ENCODE data around the gene BASP1. TPM values are rescaled to one million over a fixed set of nuclear protein-coding genes. Genes with fewer than 3 reads are reported as not detected.
"Not testable (repeated sequence)": the region's sequence is repeated elsewhere in the genome, so short reads cannot be mapped to it uniquely, and the experiment has no call there.

BASP1 gene
- total RNA-seq, 4 donors from 2014 or later = 19.8 to 53.9 (median 32.5) TPM

DNA sequence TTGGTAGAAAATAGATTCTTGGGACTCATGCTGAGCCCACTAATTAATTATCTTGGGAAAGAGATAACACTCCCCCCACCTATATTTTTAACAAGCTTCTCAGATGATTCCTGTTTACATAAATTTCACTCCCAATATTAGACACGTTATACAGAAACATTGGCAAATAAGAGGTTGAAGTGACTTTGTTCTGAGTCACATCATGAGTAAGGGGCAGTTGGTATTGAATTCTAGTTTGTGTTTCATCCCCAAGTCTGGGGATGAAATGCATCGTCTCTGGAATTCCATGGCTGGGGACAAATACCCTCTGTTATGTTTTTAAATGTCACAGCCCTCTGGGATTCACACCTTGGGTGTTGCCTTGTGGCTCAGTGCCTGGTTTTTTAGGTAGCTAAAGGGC is 41.0 kb downstream of the BASP1 start:
- no peak for DNase-seq (ENCODE audit: low spot score)
- no peak for ATAC-seq (ENCODE audit: low FRiP score)
- TF ChIP-seq, protein P1, sequence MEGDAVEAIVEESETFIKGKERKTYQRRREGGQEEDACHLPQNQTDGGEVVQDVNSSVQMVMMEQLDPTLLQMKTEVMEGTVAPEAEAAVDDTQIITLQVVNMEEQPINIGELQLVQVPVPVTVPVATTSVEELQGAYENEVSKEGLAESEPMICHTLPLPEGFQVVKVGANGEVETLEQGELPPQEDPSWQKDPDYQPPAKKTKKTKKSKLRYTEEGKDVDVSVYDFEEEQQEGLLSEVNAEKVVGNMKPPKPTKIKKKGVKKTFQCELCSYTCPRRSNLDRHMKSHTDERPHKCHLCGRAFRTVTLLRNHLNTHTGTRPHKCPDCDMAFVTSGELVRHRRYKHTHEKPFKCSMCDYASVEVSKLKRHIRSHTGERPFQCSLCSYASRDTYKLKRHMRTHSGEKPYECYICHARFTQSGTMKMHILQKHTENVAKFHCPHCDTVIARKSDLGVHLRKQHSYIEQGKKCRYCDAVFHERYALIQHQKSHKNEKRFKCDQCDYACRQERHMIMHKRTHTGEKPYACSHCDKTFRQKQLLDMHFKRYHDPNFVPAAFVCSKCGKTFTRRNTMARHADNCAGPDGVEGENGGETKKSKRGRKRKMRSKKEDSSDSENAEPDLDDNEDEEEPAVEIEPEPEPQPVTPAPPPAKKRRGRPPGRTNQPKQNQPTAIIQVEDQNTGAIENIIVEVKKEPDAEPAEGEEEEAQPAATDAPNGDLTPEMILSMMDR (IDR thresholded peaks at IDR 0.05) = no peak

DNA sequence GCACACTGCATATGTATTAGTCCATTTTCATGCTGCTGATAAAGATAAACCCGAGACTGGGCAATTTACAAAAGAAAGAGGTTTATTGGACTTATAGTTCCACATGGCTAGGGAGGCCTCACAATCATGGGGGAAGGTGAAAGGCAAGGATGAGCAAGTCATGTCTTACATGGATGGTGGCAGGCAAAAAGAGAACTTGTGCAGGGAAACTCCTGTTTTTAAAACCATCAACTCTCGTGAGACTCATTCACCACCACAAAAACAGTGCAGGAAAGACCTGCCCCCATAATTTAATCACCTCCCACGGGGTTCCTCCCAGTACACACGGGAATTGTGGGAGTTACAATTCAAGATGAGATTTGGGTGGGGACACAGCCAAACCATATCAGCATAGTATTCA is 41.6 kb downstream of the BASP1 start:
- not testable (repeated sequence) for DNase-seq (ENCODE audit: low spot score); ATAC-seq (ENCODE audit: low FRiP score)

DNA sequence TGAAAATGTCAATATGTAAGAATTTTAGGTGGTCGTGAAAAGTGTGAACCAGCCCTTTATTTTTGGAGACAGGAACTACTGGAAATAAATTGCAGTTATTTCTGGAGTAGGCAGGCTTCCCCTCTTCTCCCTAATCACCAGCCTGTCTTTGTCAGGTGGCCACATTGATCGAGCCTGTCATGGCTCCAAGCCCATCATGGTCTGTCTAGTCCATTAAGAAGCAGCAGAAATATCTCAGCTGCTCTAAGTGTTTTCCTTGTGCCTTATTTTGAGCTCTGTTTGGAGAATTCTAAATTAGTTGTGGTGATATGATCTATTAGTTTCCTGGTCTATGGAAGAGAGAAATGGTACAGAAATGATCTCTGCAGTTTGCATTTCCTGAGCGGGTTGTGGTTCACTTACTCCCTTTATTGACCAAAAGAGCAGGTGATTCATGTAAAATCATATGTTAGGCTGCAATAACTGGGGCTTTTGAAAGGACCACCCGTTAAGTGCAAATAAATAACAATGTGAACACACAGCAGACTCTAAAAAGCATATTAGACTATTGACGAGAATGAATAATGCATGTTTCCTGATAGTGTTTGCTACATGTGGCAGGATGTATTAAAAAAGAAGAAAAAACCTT is 42.3 kb downstream of the BASP1 start:
- TF ChIP-seq, protein P1 (IDR thresholded peaks at IDR 0.05) = no peak

DNA sequence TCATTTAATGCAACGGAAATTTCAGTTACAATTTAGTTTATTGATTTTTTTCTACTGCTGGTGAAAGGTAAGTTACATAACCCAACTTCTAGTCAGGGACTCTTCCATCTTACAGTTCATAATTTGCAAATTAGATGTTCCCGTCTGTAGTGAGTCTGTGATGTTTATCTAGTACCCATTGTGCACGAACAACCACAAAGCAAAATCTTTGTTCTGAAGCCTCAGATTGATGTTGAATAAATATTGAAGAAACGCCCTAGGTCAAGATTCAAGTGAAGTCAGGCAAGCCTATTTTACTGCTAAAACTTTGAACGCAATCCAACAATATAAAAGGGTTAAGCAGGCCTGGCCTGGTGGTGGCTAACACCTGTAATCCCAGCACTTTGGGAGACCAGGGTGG is 43.1 kb downstream of the BASP1 start:
- ATAC-seq (ENCODE audit: low FRiP score) (no peak), DNase-seq (ENCODE audit: low spot score) (no peak)
- TF ChIP-seq, protein P1 (IDR thresholded peaks at IDR 0.05) = no peak

More for the DNA sequence above, 42.3 kb downstream of the BASP1 start:
- ATAC-seq (ENCODE audit: low FRiP score) (no peak), DNase-seq (ENCODE audit: low spot score) (no peak)

DNA sequence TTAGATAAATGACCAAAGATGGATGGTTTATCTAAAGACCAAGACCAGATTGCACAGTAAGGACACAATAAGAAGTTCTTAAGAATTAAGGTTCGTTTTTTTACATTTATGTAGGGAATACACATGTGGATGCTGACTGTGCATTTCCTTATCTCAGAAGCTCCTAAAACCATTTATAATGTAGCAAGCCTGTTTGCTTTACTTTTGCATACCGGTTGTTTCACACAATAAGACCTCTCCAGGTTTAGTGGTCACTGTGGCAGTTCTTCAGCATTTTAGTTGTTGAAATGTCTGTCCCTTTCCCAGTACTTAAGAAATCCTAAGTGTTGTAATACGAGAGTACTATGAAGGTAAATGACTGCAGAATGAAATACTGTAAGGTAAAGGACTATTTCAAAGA is 43.6 kb downstream of the BASP1 start:
- TF ChIP-seq, protein P1 (IDR thresholded peaks at IDR 0.05) = no peak
- no peak for DNase-seq (ENCODE audit: low spot score)

DNA sequence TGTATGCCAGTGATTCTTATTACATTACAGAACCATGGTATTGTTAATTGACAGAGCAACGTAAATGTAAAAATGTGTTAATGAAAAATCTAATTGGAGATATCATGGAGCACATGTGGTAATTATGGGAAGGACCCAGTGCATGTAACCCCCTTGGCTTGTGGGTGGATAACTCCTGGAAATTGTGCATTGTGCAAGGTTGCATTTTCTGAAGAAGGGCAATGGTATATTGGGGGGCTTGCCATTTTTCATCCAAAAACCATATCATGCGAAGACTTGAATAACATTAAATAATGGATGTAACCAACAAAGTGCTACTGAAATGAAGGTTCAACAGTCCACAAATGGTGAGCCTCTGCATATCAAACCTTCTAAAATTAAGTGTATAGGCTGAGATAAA is 47.6 kb downstream of the BASP1 start:
- TF ChIP-seq, protein P1 (IDR thresholded peaks at IDR 0.05) = no peak
- ATAC-seq (ENCODE audit: low FRiP score) = no peak
- DNase-seq (ENCODE audit: low spot score) = no peak

More for the DNA sequence above, 43.6 kb downstream of the BASP1 start:
- ATAC-seq (ENCODE audit: low FRiP score) = no peak

DNA sequence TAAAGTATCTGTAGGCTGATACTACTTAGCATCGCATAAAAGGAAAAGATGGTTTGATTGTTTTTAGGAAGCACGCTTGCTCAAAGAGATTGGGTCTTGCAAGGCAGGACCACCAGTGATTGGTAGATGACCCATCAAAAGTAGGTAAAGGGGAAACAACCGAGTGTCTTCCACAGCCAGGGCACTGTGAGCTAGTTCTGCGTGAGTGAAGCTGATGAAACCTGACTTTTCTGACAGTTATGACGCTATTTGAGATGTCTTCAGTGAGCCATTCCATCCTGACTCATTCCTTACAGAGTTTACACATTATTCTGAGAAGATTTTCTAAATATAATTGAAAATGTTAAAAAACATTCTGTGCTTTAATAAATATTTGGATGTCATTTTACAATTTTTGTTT is 49.7 kb downstream of the BASP1 start:
- no peak for ATAC-seq (ENCODE audit: low FRiP score)
- TF ChIP-seq, protein P1 (IDR thresholded peaks at IDR 0.05) = no peak
- no peak for DNase-seq (ENCODE audit: low spot score)

All from omental fat pad (tissue), 4 donors.